ENCODE measurements around the gene HNF1A.
A peak's percentile ranks its signal among the peaks of the same experiment; 100 is the strongest.

HNF1A gene

GRCh38 chr12:120959111-120959878 is 19.0 kb upstream of the HNF1A start:
- no peak for DNase-seq (ENCODE audit: low spot score)

DNA sequence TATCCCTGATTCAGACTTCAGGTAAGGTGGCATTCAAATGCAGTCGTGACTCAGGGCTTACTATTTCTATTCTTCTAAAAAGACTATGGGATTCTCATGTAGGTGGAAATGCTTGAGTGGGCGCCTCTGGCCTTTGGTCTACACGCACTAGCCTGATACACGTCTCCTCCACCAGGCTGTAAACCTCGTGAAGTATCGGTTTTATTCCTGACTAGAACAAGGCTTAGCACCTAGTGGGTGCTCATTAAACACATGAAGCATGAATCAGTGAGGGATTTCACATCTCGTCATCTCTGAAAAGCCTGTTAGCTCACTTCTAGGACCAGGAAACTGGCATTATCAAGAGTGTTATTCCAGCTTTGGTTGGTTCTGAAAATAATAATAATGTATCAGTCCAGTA is 17.7 kb upstream of the HNF1A start:
- no peak for DNase-seq (ENCODE audit: low spot score)

DNA sequence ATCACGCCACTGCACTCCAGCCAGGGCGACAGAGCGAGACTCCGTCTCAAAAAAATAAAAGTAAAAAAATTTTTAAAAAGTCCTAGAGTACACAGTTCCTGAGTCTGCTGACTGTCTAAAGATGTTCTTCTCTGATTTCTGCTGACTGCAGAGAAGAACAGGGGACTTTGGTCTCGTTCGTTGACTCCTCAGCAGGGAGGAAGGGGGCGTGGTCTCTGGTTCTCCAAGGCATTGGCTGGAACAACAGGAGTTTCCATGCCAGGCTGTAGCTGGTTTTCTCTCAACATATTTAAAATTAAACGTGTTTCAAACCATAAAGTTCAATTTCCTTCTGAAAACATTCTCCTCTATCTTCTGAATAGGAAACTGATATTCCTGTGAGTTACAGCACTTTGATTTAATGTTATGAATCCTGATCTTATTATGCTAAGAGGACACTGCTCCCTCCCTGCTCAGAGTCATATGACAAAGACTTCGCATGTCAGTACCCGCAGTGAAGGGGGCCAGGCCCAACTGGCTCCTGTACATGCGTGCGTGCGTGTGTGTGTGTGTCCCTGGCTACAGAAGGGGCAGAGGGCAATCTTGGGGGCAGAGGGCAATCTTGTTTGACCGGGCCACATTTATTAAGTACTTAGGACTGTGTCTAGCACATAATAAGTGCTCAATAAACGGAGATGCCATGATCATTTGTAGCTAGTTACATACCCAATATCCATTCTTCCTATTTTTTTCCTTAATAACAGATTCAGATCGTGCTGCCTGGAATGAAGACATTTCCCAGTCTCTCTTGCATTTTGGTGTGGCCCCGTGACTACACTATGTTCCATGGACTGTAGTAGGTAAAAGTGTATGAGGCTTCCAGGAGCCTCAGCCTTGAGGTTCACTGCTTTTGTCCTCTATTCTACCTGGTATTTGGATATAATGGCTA is 16.5 kb upstream of the HNF1A start:
- DNase-seq (ENCODE audit: low spot score), result no peak

DNA sequence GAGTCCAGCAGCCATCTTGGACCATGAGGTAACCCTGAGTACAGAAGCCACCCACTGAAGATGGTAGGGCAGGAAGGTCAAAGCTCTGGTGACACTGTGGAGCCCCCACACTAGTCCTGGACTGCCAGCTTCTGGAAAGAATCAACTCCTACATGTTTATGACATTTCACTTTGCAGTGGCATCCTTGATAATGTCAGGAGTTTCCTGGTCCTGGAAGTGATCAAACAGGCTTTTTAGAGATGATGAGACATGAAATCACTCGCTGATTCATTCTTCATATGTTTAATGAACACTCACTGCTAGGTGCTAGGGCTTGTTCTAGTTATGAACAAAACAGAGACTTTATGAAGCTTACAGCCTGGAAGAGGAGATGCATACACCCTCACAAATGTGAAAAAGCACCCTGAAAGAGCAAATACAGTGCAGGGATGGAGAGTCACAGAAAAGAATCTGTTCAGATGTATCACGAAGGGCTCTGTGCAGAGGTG is 15.8 kb upstream of the HNF1A start:
- DNase-seq (ENCODE audit: low spot score), result no peak

DNA sequence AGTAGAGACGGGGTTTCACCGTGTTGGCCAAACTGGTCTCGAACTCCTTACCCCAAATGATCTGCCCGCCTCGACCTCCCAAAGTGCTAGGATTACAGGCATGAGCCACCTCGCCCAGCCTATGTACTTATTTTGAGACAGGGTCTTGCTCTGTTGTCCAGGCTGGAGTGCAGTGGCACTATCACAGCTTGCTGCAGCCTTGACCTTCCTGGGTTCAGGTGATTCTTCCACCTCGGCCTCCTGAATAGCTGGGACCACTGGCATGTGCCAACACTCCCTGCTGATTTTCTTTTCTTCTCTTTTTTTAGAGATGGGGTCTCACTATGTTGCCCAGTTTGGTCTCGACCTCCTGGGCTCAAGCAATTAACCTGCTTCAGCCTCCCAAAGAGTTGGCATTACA is 14.0 kb upstream of the HNF1A start:
- DNase-seq (ENCODE audit: low spot score), result no peak

DNA sequence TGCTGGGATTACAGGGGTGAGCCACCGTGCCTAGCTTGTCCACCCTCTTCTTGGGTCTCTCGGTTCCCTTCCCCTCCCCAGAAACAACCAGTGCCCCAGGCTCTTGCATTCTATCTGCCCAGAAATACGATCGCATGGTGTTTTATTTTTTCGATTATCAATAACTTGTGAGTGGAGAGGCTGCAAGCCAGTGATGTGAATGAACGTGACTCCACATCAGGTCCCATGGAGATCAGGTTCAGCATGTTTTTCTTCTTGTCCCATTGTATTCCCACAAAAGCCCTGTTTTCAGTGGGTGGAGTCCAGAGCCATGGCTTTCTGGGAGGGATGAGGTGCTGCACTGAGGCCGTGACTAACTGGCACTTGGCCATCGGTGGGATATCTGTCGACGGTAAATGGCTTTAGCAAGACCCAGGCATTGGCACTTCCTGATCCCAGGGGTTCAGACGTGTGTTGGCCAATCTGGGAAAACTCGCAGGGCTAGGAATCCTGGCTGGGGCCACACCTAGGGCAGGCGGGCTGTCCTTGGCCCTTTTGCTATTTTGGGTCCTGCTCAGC is 12.7 kb upstream of the HNF1A start:
- DNase-seq (ENCODE audit: low spot score), result no peak

DNA sequence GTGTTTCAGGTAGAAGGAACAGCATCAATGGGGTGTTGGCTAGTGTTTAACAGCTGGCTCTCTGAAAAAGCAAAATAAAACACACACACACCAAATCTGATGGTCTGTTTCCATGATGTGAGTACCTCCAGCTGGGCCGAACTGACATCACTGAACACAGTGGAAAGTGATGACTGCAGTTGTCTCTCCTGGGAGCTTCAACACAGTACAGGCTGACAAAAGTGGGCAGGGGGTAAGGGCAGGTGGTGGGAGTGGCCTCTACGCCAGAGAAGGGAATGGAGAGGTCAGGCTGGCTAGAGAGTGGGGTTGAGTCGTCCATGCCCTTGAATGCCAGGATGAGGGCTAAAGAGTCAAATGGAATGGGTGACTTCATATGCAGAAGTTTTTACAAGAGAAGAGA is 8.0 kb upstream of the HNF1A start:
- DNase-seq (ENCODE audit: low spot score), result no peak

DNA sequence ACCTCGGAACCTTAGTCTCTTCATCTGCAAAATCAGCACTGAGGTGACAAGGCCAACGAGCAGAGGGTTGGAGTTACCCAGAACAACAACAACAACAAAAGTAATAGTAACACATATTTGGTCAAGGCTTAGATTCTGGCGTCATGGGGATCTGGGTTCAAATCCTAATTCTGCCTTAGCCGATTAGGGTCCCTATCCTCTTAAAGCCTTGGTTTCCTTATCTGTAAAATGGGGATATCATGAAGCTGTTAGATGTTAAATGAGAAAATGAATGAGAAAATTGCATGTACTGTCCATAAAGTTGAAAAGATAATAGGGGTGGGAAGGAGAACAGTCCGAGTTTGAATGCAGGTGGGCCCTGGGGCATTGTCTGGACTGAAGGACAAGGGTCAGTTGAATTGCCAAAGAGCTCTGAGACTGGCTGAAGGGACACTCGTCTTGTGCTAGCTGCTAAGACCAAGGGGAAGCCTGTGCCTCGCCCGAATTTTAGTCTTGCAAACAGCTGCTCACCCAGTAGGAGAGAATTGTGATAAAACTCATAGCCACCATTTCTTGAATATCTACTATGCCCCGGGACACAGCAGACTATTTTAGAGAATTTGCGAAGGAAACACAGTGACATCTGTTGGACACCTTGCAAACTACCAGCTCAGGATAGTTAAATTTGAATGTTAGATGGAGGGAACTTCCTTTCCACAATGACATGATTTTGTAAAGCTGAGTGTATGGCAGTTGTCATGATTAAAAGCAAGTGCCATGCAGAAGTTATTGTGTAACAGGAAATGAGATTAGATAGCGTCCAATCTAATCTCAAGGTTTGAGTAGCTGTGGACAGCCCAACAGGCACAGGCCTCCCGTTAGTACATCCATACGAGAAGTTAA is 6.8 kb upstream of the HNF1A start:
- peak; percentile 57 for DNase-seq (ENCODE audit: low spot score)

- no peak for DNase-seq (ENCODE audit: low spot score)
Observed at GRCh38 chr12:120972870-120973543, 5.3 kb upstream of the HNF1A start.

- DNase-seq (ENCODE audit: low spot score), result no peak
Observed at GRCh38 chr12:120977531-120978295, 630 bp upstream of the HNF1A start.

GRCh38 chr12:120979220-120979861 is 998 bp downstream of the HNF1A start:
- DNase-seq (ENCODE audit: low spot score), result no peak

DNA sequence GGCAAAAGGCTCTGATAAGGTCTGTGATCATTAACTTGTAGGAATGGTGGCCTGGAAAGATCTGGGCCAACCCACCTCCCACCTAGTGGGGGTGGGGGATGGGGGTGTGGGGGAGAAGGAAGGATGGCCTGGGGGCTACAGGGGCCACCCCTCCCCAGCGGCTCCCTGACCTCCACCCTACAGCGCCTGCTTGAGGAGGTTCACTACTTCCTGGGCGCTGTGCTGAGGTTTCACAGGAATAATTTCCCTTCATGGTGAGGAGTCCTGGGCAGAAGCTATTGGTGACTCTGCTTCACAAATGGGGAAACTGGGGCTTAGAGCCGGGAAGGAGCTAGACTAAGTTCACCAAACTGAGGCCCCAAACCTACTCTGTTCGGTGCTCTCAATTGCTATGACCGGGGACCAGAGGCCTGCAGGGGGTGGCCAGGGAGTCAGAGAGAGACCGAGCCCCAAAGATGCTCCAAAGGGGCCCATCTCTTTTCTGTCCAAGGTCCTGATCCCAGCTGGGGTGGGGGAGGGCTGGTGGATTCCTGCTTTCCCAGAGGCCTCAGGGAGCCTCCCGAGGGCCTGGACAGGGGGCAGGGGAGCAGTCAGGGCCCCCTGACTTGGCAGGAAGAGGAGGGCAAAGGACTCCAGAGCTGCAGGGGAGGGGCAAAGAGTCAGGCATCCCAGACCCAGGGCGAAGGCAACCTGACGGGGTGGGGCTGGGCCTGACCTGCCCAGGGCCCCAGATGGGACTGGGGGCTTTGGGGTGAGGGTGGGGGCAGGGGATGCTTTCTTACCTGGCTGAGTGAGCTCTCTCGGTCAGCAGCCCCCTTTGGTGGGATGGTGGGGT is 1.7 kb downstream of the HNF1A start:
- DNase-seq (ENCODE audit: low spot score), result no peak

- no peak for DNase-seq (ENCODE audit: low spot score)
Observed at GRCh38 chr12:120980800-120981368, 2.5 kb downstream of the HNF1A start.

GRCh38 chr12:120981407-120981941 is 3.1 kb downstream of the HNF1A start:
- DNase-seq (ENCODE audit: low spot score), result no peak

DNA sequence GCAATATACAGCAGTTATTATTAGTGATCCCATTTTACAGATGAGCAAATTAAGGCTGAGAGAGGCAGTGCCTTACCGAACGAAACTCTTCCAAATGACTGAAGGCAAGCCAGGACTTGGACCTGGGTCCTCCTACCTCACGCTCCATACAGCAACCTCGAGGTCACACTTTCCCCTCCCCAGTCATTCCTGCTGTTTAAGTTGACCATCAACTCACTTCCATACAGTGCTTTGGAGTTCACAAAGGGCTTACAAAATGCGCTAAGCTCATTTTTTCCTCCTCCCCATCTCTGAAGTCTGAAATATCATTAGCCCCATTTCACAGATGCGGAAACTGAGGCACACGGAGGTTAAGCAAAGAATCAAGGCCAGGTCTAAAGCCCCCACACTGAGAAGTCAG is 4.3 kb downstream of the HNF1A start:
- DNase-seq (ENCODE audit: low spot score), result no peak

- DNase-seq (ENCODE audit: low spot score), result no peak
Observed at GRCh38 chr12:120983759-120984158, 5.4 kb downstream of the HNF1A start.

DNA sequence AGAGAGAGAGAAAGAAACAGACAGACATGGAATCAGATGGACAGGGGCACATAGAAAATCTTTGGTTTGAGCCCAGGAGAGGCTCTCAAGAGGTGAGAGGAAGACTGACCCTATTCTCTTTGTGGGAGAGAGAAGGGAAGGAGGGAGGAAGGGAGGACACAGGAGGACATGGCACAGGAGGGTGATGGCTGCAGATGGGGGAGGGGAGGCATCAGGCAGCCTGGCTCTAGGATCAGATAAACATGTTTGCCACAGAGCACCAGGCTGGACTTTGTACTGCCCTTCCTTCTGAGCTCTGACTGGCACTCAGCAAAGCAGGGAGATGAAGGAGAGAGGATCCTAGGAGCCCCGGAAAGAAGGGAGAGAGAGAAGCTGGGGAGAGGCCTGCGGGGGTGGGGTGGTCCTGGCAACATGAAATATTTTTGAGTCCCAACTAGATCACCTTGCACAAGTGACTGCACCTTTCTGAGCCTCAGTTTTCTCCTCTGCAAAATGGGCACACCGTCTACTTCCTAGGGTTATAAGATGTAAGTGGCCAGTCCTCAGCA is 6.1 kb downstream of the HNF1A start:
- no peak for DNase-seq (ENCODE audit: low spot score)

GRCh38 chr12:120988234-120988633 is 9.9 kb downstream of the HNF1A start:
- DNase-seq (ENCODE audit: low spot score), result no peak

Measured in hematopoietic multipotent progenitor cell treated with erythropoietin and hydrocortisone succinate and interleukin-3 and kit ligand, for 15 days (in vitro differentiated cells).